Raji (cell line): ENCODE results near the gene FGFR4.

Source experiments
- POLR2A ChIP-seq: IDR thresholded peaks from 2 replicates; pipeline ENCODE4 v1.6.1; 2011; ENCODE audit warnings: low read depth, low read length, control low read depth; ENCODE audit not compliant: insufficient read depth

The FGFR4 gene

DNA sequence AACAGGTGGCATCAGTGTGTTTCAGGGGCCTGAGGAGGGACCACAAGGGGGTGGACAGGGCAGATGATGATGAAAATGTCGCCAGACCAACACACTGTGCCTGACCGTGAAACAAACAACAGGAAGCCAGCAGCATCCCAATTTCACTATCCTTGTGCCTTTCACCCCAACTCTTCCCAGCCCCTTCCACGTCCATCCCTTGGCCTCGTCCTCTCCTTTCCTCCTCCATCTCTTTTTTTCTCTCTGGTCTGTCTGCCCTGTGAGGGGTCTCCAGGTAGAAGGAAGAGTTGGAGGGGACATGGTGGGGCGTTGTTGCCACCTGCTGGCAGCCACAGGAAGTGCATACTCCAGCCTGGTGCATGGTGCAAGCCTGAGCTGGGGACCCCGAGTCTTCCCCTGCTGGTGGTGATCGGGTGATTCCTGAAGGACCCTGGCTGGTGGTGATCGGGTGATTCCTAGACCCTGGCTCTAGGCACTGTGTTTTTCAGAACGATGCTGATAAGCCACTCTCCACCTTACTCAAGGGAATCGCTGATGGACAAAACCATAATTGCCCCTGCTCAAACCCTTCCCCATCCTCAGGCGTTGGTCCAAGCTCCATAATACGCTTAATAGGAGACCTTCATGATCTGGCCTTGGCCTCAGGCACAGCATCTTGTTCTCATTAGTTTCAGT is 25.1 kb downstream of the FGFR4 start:
- TF ChIP-seq POLR2A = no peak

DNA sequence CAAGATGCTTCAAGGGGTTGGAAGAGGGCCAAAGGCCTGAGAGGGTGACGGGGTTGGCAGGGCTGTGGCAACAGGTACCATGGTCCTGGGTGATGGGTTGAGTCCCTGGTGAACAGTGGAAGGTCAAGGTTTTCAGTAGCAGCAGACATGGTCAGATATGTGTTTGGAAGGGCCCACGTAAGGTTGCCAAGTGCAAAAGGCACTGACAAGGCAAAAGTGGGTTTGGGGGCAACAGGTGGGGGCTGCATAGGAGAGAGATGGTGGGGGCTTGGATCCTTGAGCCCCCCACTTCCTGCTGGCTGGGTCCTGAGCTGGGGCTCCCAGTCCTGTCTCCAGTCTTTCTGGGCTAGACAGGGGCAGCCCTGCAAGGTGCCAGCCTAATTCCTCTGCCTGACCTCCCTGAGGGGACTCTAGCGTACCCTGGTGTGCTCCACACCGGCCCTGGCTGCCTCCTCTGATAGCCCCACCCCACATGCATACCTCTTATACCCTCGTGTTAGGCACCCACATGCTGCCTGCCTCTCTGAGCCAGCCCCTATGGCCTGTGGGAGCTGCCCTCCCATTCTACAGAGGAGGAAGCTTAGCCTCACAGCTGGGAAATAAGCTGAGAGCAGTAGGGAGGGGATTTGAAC is 26.0 kb downstream of the FGFR4 start:
- TF ChIP-seq POLR2A = no peak

DNA sequence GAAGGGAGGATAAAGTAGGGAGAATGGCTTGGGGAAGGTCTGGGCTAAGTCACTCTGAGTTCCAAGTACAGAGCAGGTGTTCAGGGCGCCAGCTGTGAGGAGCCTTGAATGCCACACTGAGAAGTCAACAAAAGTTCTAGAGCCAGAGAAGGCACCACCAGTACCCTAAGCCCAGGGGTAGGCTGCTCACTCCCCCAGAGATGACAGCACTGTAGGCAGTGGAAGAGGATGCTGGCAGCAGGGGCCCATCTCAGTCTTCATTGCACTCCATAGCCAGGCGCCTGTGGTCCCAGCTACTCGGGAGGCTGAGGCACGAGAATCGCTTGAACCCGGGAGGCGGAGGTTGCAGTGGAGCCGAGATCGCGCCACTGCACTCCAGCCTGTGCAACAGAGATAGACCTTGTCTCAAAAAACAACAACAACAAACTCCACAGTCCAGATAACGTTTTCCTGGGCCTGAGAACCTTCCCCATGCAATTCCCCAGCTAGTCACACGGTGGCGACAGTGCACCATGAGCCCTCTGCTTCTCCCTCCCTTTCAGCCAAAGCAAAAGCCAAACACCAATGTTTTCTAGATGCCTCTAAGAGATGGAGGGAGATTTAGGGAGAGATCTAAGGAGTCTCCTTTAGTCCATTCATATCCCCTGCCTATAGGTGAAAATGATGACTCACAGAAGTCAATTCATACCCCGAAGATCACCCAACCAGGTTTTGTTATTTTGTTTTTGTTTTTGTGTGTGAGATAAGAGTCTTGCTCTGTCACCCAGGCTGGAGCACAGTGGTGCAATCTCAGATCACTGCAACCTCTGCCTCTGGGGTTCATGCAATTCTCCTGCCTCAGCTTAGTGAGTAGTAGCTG is 27.1 kb downstream of the FGFR4 start:
- TF ChIP-seq POLR2A = no peak

DNA sequence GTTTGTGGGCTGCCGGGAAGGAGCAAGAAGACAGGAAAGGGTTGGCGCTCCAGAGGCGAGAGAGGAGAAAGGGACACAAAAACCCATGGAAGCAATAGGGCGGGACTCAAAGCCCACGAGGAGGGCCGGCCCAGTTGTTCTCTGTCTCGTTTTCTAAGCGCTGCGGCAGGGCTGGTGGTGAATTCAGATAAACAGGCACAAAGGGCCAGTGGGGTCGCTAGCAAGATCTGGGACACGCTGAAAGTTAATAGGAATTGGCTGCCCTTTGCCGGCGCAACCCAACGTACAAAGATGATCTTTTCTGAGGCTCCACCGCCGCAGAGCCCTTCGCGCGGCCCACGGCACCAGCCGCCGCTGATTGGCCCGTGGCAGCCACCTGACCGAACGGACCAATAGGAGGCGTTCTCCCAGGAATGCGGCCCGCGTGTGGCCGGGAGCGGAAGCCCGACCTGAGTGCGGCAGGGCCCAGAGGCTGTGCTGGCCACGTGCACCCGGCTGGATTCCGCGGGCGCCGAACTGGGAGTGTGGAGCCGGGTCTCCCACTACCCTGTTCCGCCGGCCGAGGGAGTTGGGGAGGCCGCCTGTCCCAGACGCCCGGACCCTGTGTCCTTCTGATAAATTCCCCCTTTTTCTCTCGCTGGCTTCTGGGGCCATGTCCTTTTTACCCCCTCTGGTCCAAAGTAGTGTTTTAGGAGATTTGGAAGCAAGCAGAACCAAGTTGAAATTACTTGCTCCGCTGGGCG is 30.1 kb downstream of the FGFR4 start:
- no peak for TF ChIP-seq POLR2A

DNA sequence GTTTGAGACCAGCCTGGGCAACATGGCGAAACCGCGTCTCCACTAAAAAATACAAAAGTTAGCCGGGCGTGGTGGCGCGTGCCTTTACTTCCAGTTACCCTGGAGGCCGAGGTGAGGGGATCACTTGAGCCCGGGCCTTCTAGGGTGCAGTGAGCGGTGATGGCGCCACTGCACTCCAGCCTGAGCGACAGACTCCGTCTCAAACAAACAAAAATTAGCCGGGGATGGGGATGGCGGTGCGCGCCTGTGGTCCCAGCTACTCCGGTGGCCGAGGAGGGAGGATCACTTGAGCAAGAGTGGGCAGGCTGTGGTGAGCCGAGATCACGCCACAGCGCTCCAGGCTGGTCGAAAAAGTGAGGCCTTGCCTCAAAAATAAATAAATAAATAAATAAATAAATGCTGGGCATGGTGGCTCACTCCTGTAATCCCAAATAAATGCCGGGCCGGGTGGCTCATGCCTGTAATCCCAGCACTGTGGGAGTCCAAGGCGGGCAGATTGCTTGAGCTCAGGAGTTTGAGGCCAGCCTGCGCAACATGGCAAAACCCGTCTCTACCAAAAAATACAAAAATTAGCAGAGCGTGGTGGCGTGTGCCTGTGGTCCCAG is 30.8 kb downstream of the FGFR4 start:
- TF ChIP-seq POLR2A = no peak

DNA sequence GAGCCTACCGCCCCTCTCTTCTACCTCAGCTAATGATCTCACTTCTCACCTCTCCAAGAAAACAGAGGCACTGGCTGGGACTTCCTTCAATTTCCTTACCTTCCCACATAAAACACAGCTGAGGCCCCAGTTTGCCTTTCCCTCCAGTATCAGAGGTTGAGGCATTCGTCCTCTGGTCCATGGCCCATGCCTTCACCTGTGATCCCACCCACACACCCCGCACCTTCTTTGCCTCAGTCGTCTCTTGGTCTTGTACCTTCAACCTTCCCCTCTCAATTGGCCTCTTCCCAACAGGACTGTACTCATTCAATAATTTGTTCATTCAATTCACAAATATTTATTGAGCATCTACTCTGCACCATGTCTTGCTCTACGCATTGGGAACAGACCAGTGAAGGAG is 35.9 kb downstream of the FGFR4 start:
- no peak for TF ChIP-seq POLR2A

DNA sequence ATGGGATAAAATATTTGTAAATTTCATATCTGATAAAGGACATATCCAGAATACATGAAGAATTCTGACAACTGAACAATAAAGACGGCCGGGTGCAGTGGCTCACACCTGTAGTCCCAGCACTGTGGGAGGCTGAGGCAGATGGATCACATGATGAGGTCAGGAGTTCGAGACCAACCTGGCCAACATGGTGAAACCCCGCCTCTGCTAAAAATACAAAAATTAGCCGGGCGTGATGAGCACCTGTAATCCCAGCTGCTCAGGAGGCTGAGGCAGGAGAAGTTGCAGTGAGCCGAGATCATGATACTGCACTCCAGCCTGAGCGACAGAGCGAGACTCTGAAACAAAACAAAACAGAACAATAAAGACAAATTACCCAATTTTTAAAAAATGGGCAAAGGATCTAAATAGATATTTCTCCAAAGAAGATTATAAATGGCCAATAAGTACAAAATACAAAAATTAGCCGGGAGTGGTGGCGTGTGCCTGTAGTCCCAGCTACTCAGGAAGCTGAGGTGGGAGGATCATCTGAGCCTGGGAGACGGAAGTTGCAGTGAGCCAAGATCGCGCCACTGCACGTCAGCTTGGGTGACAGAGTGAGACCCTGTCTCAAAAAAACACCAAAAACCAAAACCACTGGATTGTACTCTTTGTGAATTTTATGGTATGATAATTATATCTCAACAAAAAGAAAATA is 37.2 kb downstream of the FGFR4 start:
- peak; percentile 63 for TF ChIP-seq POLR2A

DNA sequence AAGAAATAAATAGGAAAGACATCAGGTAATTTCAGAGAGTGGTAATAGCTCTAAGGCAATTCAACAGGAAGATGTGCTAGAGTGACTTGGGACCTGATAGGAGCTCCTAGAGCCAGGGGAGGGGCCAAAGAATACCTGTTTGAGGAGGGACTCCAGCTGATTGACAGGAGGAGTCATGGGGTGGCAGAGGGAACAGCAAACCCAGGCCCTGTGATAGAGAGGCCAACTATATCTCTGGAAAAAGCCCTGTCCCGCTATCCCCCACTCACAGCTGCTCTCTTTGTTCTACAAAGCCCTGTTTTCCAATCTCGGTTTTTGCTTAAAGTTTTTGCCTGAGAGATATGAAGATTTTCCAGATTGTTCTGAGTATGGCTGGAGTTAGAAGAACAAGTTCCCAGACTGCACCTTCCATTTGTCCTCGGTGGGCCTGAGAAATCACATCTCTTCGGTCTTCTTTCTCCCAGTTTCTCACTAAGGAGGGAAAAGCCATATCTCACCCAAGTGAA is 37.8 kb downstream of the FGFR4 start:
- TF ChIP-seq POLR2A = peak; percentile 38

DNA sequence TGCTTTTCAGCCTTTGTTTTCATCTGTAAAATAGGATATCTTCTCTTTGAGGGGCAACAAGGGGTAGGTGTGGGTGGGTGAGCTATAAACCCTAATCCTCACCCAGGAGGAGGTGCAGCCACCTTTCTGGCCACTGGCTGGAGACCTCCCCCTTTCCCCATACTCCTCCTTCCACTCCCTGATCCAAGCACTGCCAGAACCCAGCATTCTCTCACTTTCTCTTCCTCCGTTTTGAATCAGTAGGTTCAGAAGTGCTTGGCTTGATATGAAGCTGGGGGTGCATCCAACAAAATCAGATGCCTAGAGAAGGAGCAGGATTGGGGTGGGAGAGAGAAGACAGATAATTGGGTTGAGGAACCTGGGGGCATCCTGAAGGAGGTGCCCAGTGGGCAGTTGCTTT is 40.1 kb downstream of the FGFR4 start:
- TF ChIP-seq POLR2A = no peak

DNA sequence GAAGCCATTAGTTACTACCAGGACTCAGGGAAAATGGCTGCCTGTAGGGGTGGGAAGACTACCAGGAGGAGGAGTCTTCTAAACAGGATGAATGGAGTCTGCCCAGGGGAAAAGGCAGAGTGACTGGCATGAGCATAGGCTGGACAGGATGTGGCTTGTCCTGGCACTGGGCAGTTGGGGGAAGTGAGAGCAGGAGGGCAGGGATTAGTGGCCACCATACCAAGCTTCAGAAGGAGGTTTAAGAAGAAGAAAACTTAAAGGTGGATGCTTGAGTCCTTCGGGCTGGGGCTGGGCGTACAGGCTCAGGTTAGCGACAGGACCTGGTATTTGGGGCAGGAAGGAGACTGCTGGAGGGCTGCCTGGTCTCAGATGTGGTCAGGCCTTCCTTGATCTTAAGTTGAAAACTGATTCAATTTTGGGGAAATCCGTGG is 41.9 kb downstream of the FGFR4 start:
- TF ChIP-seq POLR2A = no peak

DNA sequence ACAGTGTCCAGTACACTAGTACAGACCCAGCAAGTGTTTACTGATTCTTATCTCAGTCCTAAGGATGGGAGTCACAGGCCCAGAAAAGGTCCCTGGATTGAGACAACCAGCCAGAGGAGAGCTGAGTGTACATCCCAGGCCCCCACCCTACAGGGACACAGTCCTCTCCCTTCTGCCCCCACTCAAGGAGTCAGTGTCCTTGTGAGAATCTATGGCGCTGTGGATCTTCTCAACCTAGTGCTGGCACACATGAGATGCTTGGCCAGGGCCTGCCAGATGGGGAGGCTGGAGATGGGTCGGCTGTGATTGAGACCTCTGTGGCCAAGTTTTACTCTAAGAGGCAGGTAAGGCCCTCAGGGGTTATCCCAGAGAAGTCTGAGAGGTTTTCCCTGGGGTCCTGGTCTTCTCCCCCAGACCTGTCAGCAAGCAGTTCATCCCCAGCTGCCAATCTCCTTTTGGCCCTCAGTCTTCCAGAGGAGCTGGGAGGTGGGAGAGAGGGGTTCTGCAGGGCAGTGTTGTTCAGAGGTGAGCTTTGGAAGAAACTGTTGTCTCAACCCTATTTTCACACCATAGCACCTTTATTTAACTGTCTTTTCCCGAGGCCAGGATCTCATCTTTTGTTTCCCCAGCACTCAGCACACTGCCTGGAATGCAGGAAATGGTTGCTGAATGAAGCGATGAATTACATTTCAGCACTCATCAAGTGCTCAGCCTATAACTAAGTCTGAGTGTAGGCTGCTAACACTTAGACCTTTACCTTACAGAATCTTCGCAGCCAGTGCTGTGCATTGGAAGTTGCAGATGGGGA is 43.7 kb downstream of the FGFR4 start:
- TF ChIP-seq POLR2A = no peak

DNA sequence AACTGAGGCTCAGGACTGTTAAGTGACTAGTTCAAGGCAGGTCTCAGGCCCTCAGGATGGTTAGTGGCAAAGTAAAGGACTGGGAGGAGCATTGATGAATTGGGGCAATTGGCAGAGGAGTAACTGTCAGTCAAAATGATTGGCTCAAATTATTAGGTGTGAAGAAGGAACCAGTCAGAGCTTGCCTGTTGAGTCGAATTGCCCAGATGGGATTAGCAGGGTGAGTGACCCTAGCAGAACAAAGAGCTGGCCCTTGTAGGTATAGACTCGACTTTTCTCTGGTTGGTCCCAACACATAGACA is 44.3 kb downstream of the FGFR4 start:
- TF ChIP-seq POLR2A = no peak

DNA sequence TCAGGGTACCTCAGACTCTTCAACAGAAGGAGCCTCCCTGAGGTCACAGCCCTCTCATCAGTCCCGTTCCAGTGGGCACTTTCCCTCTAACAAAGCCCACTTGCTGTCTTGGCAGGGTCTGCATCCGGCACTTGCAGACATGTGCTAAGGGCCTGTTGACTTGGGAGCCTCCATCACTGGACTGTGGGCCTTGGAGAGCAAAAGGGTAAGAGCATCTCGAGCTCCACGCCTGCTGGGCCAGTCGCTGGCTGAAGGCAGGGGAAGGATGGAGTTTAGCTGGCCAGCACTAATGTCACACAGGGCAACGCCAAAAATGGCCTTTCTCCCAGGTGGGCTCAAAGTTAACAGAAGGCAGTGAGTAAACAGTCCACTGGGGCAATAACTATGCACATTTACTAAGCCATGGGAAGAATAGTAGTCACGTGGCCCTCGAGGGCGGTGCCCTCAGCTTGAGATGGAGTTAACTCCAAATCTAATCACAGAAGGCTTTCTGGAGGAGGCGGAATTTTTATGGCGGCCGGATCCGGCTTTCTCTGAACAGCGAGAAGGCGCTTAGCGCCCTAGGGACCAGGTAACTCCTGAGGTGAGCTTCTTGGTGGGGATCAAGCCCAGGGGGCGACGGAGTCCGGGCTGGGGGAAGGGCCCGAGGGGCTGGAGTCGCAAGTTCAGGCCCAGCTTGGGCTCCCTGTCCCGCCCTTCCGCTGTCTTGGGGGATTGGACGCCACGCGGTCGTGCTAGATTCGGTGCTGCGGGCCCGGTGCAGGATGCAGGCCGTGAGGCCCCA is 44.8 kb downstream of the FGFR4 start:
- TF ChIP-seq POLR2A = no peak
